IMR-90 (cell line): ENCODE measurements around the gene TALDO1. TPM values are rescaled to one million over a fixed set of nuclear protein-coding genes. Genes with fewer than 3 reads are reported as not detected.

Experiments
- ATAC-seq: fragments of 200-7000 bp; cut with Tn5 transposase; 2 replicates; pipeline ENCODE4 v1.9.1; 2020; ENCODE audit warnings: low read depth, mild to moderate bottlenecking, moderate library complexity
- BruUV-seq: library from RNA; stranded (reverse); fragments of 400-500 nt; replicated peaks from 2 replicates; lab custom pipeline; 2021; lab: Mats Ljungman, UMichigan
- CTCF ChIA-PET: fragments of 300-600 bp; formaldehyde crosslinking; extraction: SDS; loops from one replicate; lab custom pipeline; 2021; ENCODE audit warnings: antibody characterized with exemption; lab: Yijun Ruan, JAX
- POLR2A ChIA-PET: fragments of 300-600 bp; sonication (Branson Sonifier 250); formaldehyde crosslinking; loops from one replicate; lab custom pipeline; 2022; ENCODE audit warnings: antibody characterized with exemption; ENCODE audit not compliant: unreplicated experiment; lab: Charles Lee
- DNase-seq: peaks from one replicate; pipeline ENCODE4 v3.0.0; 2013
- H2AFZ ChIP-seq: replicated peaks from 2 replicates; pipeline ENCODE3; 2013; ENCODE audit warnings: low read length, mild to moderate bottlenecking; ENCODE audit not compliant: poor library complexity
- H2AK5ac ChIP-seq: 2 replicates; pipeline ENCODE4 v1.6.1; 2013; ENCODE audit warnings: low read depth, low read length, inconsistent platforms
- H2AK9ac ChIP-seq: replicated peaks from 2 replicates; pipeline ENCODE3; 2013; ENCODE audit warnings: mild to moderate bottlenecking, low read depth, low read length, moderate library complexity; ENCODE audit not compliant: poor library complexity
- H2BK120ac ChIP-seq: 2 replicates; pipeline ENCODE4 v1.6.1; 2013; ENCODE audit warnings: low read depth, low read length, inconsistent platforms
- H2BK15ac ChIP-seq: 3 replicates; pipeline ENCODE4 v1.6.1; 2013; ENCODE audit warnings: low read depth, low read length, inconsistent platforms
- H2BK20ac ChIP-seq: 2 replicates; pipeline ENCODE4 v1.6.1; 2013; ENCODE audit warnings: low read depth, mild to moderate bottlenecking, inconsistent platforms, low read length, moderate library complexity
- H2BK5ac ChIP-seq: 2 replicates; pipeline ENCODE4 v1.6.1; 2013; ENCODE audit warnings: mild to moderate bottlenecking, low read depth, low read length, inconsistent platforms; ENCODE audit not compliant: poor library complexity, severe bottlenecking
- H3K14ac ChIP-seq: replicated peaks from 2 replicates; pipeline ENCODE4 v1.6.1; 2013; ENCODE audit warnings: low read depth, low read length, inconsistent platforms
- H3K18ac ChIP-seq: 2 replicates; pipeline ENCODE4 v1.6.1; 2013; ENCODE audit warnings: low read depth, low read length, control low read depth
- H3K23ac ChIP-seq: 2 replicates; pipeline ENCODE4 v1.6.1; 2013; ENCODE audit warnings: low read depth, low read length, inconsistent platforms
- H3K27ac ChIP-seq: 2 replicates; pipeline ENCODE4 v1.5.1; 2013; ENCODE audit warnings: mild to moderate bottlenecking, control low read depth, low read length; ENCODE audit not compliant: insufficient read depth
- H3K27me3 ChIP-seq: 2 replicates; pipeline ENCODE4 v1.6.1; 2013; ENCODE audit warnings: low read length; ENCODE audit not compliant: control insufficient read depth, insufficient read depth
- H3K36me3 ChIP-seq: 2 replicates; pipeline ENCODE4 v1.6.1; 2013; ENCODE audit warnings: low read length, mixed read lengths; ENCODE audit not compliant: control insufficient read depth, insufficient read depth
- H3K4ac ChIP-seq: 2 replicates; pipeline ENCODE4 v1.6.1; 2013; ENCODE audit warnings: low read depth, low read length, inconsistent platforms
- H3K4me1 ChIP-seq: 2 replicates; pipeline ENCODE4 v1.6.1; 2013; ENCODE audit warnings: low read length, mixed read lengths; ENCODE audit not compliant: control insufficient read depth, insufficient read depth
- H3K4me2 ChIP-seq: 2 replicates; pipeline ENCODE4 v1.6.1; 2013; ENCODE audit warnings: low read depth, mild to moderate bottlenecking, control low read depth, low read length, moderate library complexity
- H3K4me3 ChIP-seq: 2 replicates; pipeline ENCODE4 v1.5.1; 2013; ENCODE audit warnings: low read depth, mild to moderate bottlenecking, control low read depth, low read length, moderate library complexity; ENCODE audit not compliant: insufficient read depth
- H3K56ac ChIP-seq: 2 replicates; pipeline ENCODE4 v1.6.1; 2013; ENCODE audit warnings: low read length, inconsistent platforms; ENCODE audit not compliant: insufficient read depth; ENCODE audit errors: extremely low read depth
- H3K79me1 ChIP-seq, 2 experiments: 2 replicates each; pipeline ENCODE4 v1.6.1; 2013; ENCODE audit warnings: low read length in 2 of 2, inconsistent platforms in 1 of 2, low read depth in 1 of 2
- H3K9ac ChIP-seq: 2 replicates; pipeline ENCODE4 v1.6.1; 2013; ENCODE audit warnings: low read depth, low read length, control low read depth
- H3K9me1 ChIP-seq: 2 replicates; pipeline ENCODE4 v1.6.1; 2013; ENCODE audit warnings: low read length, inconsistent platforms; ENCODE audit not compliant: insufficient read depth
- H3K9me3 ChIP-seq: 2 replicates; pipeline ENCODE4 v1.6.1; 2013; ENCODE audit warnings: low read length; ENCODE audit not compliant: control insufficient read depth, insufficient read depth
- H4K20me1 ChIP-seq: 2 replicates; pipeline ENCODE4 v1.6.1; 2013; ENCODE audit warnings: low read length, inconsistent platforms; ENCODE audit not compliant: insufficient read depth
- H4K5ac ChIP-seq: 2 replicates; pipeline ENCODE4 v1.6.1; 2013; ENCODE audit warnings: mild to moderate bottlenecking, low read depth, low read length, control low read depth
- H4K8ac ChIP-seq, 2 experiments: 2 replicates each; pipeline ENCODE4 v1.6.1; 2013; ENCODE audit warnings: low read depth in 2 of 2, low read length in 2 of 2, control low read depth in 1 of 2, inconsistent platforms in 1 of 2
- H4K91ac ChIP-seq: 2 replicates; pipeline ENCODE4 v1.6.1; 2013; ENCODE audit warnings: low read depth, low read length, inconsistent platforms; ENCODE audit not compliant: insufficient read depth
- BHLHE40 ChIP-seq: fragments of 150-350 bp; IDR thresholded peaks from 2 replicates; pipeline ENCODE4 v1.6.1; 2016; ENCODE audit warnings: mild to moderate bottlenecking, low read depth, low read length
- CEBPB ChIP-seq: IDR thresholded peaks from 2 replicates; pipeline ENCODE4 v1.6.1; 2012; ENCODE audit warnings: low read depth, low read length, improper control_type of control experiment
- CHD1 ChIP-seq: IDR thresholded peaks from 2 replicates; pipeline ENCODE4 v1.6.1; 2012; ENCODE audit warnings: low read depth, low read length, improper control_type of control experiment
- CTCF ChIP-seq: conservative IDR thresholded peaks from 2 replicates; pipeline ENCODE4 v1.5.1; 2012; ENCODE audit warnings: mild to moderate bottlenecking, low read depth, low read length, improper control_type of control experiment
- FOS ChIP-seq: fragments of 150-350 bp; IDR thresholded peaks from 2 replicates; pipeline ENCODE4 v1.6.1; 2016; ENCODE audit warnings: low read depth, low read length
- MAFK ChIP-seq: IDR thresholded peaks from 2 replicates; pipeline ENCODE4 v1.6.1; 2012; ENCODE audit warnings: low read depth, low read length, improper control_type of control experiment
- MAZ ChIP-seq: IDR thresholded peaks from 2 replicates; pipeline ENCODE4 v1.6.1; 2012; ENCODE audit warnings: low read depth, mild to moderate bottlenecking, low read length, improper control_type of control experiment, moderate library complexity, borderline replicate concordance
- MXI1 ChIP-seq: IDR thresholded peaks from 2 replicates; pipeline ENCODE4 v1.6.1; 2012; ENCODE audit warnings: low read depth, mild to moderate bottlenecking, low read length, moderate library complexity, borderline replicate concordance
- NFE2L2 ChIP-seq: fragments of 150-350 bp; IDR thresholded peaks from 2 replicates; pipeline ENCODE4 v1.6.1; 2016; ENCODE audit warnings: low read depth, mild to moderate bottlenecking, low read length
- POLR2A ChIP-seq: IDR thresholded peaks from 2 replicates; pipeline ENCODE4 v1.6.1; 2012; ENCODE audit warnings: mild to moderate bottlenecking, low read depth, low read length
- RAD21 ChIP-seq: IDR thresholded peaks from 2 replicates; pipeline ENCODE4 v1.6.1; 2012; ENCODE audit warnings: low read length, improper control_type of control experiment
- RCOR1 ChIP-seq: IDR thresholded peaks from 2 replicates; pipeline ENCODE4 v1.6.1; 2012; ENCODE audit warnings: mild to moderate bottlenecking, low read length, improper control_type of control experiment; ENCODE audit not compliant: insufficient replicate concordance
- RFX5 ChIP-seq: IDR thresholded peaks from 2 replicates; pipeline ENCODE4 v1.8.0; 2012; ENCODE audit warnings: low read depth, mild to moderate bottlenecking, low read length, moderate library complexity
- SMC3 ChIP-seq: fragments of 150-350 bp; IDR thresholded peaks from 2 replicates; pipeline ENCODE4 v1.6.1; 2016; ENCODE audit warnings: low read depth, mild to moderate bottlenecking, antibody characterized with exemption, low read length, moderate library complexity
- WGBS, 2 experiments: methylation state at CpG; one replicate each; pipeline versions ENCODE4 v1.1.5 to v1.1.7; 2013; ENCODE audit warnings: missing lambda C conversion rate in 2 of 2; ENCODE audit not compliant: insufficient read length in 1 of 2; ENCODE audit errors: extremely low coverage in 2 of 2; 5-methylcytosine and 5-hydroxymethylcytosine counted together
- dilution Hi-C: fragments of 300-500 bp; cut with HindIII; formaldehyde crosslinking; loops from one replicate; pipeline ENCODE4 v1.14.3; 2018; ENCODE audit warnings: low sequenced_read_pairs; ENCODE audit not compliant: unreplicated experiment
- in situ Hi-C: fragments of 300-500 bp; cut with MboI; formaldehyde crosslinking; loops from 3 replicates; pipeline ENCODE4 v1.14.3; 2019; ENCODE audit warnings: low sequenced_read_pairs, inconsistent platforms, mixed read lengths
- intact Hi-C: fragments of 100-400 bp; cut with micrococcal nuclease; formaldehyde crosslinking; loops from 2 replicates; pipeline ENCODE4 v1.10.0; 2022
- polyA plus RNA-seq, 3 experiments: library from polyadenylated mRNA; depleted of rRNA; stranded (reverse); fragments of >200 nt; gene quantifications; 2 replicates each; pipeline ENCODE4 v1.2.3, GENCODE V29; 2012; ENCODE audit warnings: low replicate concordance in 1 of 3
- total RNA-seq: library from RNA; depleted of rRNA; stranded (reverse); fragments of >200 nt; gene quantifications from 2 replicates; pipeline ENCODE4 v1.2.3, GENCODE V29; 2012
- TF ChIP-seq, protein P1 (sequence below): fragments of 150-350 bp; IDR thresholded peaks from 2 replicates; pipeline ENCODE4 v1.6.1; 2017; ENCODE audit warnings: mild to moderate bottlenecking, antibody characterized with exemption, low read length, low read depth
- TF ChIP-seq, protein P2 (sequence below): fragments of 150-350 bp; IDR thresholded peaks from 2 replicates; pipeline ENCODE4 v1.6.1; 2016; ENCODE audit warnings: low read depth, mild to moderate bottlenecking, low read length, moderate library complexity, borderline replicate concordance

TALDO1 gene
- total and polyA plus RNA-seq, 2 of the 4 experiments (the other 2 are of a cell fraction) = 147 to 210 TPM

- in situ Hi-C loops (no loop called here), dilution Hi-C loops (no loop called here), intact Hi-C loops (loop anchor here (10.0 kb wide), 1 partner anchor 170 kb away; no protein-coding TSS in a partner anchor)
- Histone ChIP-seq H3K23ac (no peak overlapping the region), H3K27ac (no peak overlapping the region), H2AFZ (no peak overlapping the region), H4K8ac (no peak overlapping the region), H4K20me1 (no peaks in the 10 kb centered on the region), H2BK20ac (no peak overlapping the region), H3K4me1 (peaks cover 6% of the 10 kb centered on the region), H3K56ac (no peak overlapping the region), H3K4me3 (no peak overlapping the region), H3K36me3 (no peaks in the 10 kb centered on the region), H4K5ac (no peak overlapping the region), H3K9ac (no peak overlapping the region), H2AK5ac (no peak overlapping the region), H3K9me3 (no peaks in the 10 kb centered on the region), H3K18ac (no peak overlapping the region), H2BK5ac (no peak overlapping the region), H3K4ac (no peak overlapping the region), H3K79me1 (no peaks in the 10 kb centered on the region), H4K91ac (no peak overlapping the region), H2AK9ac (no peak overlapping the region), H2BK15ac (no peak overlapping the region), H3K14ac (no peak overlapping the region), H3K27me3 (peaks cover 9% of the 10 kb centered on the region; the same call in 1 of the 2 replicates), H2BK120ac (no peak overlapping the region), H3K4me2 (no peak overlapping the region), H3K9me1 (no peaks in the 10 kb centered on the region)
- ChIA-PET CTCF (no interaction called here), POLR2A (no interaction called here)
- TF ChIP-seq RAD21 (no peak), BHLHE40 (no peak), MAFK (no peak), CTCF (no peak), NFE2L2 (no peak), SMC3 (no peak), MAZ (no peak), POLR2A (no peak), CEBPB (no peak), RFX5 (no peak), RCOR1 (no peak), CHD1 (no peak), FOS (no peak), MXI1 (no peak)
- TF ChIP-seq, protein P1, sequence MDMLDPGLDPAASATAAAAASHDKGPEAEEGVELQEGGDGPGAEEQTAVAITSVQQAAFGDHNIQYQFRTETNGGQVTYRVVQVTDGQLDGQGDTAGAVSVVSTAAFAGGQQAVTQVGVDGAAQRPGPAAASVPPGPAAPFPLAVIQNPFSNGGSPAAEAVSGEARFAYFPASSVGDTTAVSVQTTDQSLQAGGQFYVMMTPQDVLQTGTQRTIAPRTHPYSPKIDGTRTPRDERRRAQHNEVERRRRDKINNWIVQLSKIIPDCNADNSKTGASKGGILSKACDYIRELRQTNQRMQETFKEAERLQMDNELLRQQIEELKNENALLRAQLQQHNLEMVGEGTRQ = no peak
- TF ChIP-seq, protein P2, sequence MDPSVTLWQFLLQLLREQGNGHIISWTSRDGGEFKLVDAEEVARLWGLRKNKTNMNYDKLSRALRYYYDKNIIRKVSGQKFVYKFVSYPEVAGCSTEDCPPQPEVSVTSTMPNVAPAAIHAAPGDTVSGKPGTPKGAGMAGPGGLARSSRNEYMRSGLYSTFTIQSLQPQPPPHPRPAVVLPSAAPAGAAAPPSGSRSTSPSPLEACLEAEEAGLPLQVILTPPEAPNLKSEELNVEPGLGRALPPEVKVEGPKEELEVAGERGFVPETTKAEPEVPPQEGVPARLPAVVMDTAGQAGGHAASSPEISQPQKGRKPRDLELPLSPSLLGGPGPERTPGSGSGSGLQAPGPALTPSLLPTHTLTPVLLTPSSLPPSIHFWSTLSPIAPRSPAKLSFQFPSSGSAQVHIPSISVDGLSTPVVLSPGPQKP = no peak
- no TSS peak for BruUV-seq
- WGBS, 2 experiments = no CpG with 5 or more reads among the region's 18 CpGs
- ATAC-seq = no peak
- no peak for DNase-seq
Measured at GRCh38 chr11:724778-725386, 22.4 kb upstream of the TALDO1 start.
